NOMO-1 treated with dmso at 0.1 percent for 144 hours (cell line): ENCODE measurements around the gene COL8A1.

ENCODE experiments used
- DNase-seq: peaks from one replicate; lab custom pipeline; 2025; ENCODE audit not compliant: unreplicated experiment; lab: John Stamatoyannopoulos, UW

The COL8A1 gene

GRCh38 chr3:99637368-99638111, 854 bp upstream of the COL8A1 start:
- no peak for DNase-seq

GRCh38 chr3:99639579-99639978, 1.2 kb downstream of the COL8A1 start:
- no peak for DNase-seq

GRCh38 chr3:99640214-99640851, 1.9 kb downstream of the COL8A1 start:
- DNase-seq = no peak

GRCh38 chr3:99641480-99641879, 3.1 kb downstream of the COL8A1 start:
- DNase-seq = no peak

- DNase-seq = no peak
Observed at GRCh38 chr3:99641982-99642381, 3.6 kb downstream of the COL8A1 start.

GRCh38 chr3:99644017-99644416, 5.6 kb downstream of the COL8A1 start:
- DNase-seq = no peak

- DNase-seq = no peak
Observed at GRCh38 chr3:99644746-99645145, 6.4 kb downstream of the COL8A1 start.

- DNase-seq = no peak
Observed at GRCh38 chr3:99645277-99646106, 7.1 kb downstream of the COL8A1 start.

GRCh38 chr3:99646107-99646435, 7.7 kb downstream of the COL8A1 start:
- no peak for DNase-seq

GRCh38 chr3:99647081-99647480, 8.7 kb downstream of the COL8A1 start:
- DNase-seq = no peak

- no peak for DNase-seq
Observed at GRCh38 chr3:99648101-99648500, 9.7 kb downstream of the COL8A1 start.

GRCh38 chr3:99648516-99648915, 10.1 kb downstream of the COL8A1 start:
- no peak for DNase-seq

- DNase-seq = no peak
Observed at GRCh38 chr3:99651531-99651930, 13.1 kb downstream of the COL8A1 start.

- no peak for DNase-seq
Observed at GRCh38 chr3:99656624-99657023, 18.2 kb downstream of the COL8A1 start.

GRCh38 chr3:99658274-99658673, 19.9 kb downstream of the COL8A1 start:
- no peak for DNase-seq

GRCh38 chr3:99659032-99659431, 20.6 kb downstream of the COL8A1 start:
- no peak for DNase-seq

GRCh38 chr3:99659951-99660350, 21.6 kb downstream of the COL8A1 start:
- DNase-seq = no peak

GRCh38 chr3:99662838-99663570, 24.6 kb downstream of the COL8A1 start:
- no peak for DNase-seq

GRCh38 chr3:99663977-99664376, 25.6 kb downstream of the COL8A1 start:
- no peak for DNase-seq

GRCh38 chr3:99665017-99665416, 26.6 kb downstream of the COL8A1 start:
- DNase-seq = no peak

- no peak for DNase-seq
Observed at GRCh38 chr3:99666201-99666600, 27.8 kb downstream of the COL8A1 start.
